Epithelial cell of esophagus (primary cell): ENCODE measurements around the gene CACNA2D4.
A peak's percentile ranks its signal among the peaks of the same experiment; 100 is the strongest.

ENCODE experiments used
- DNase-seq: peaks from one replicate; pipeline ENCODE4 v3.0.0; 2010; ENCODE audit warnings: low read depth
- H3K4me3 ChIP-seq: 2 replicates; pipeline ENCODE4 v1.5.1; 2011; ENCODE audit warnings: mild to moderate bottlenecking, low read length, control low read depth
- TF ChIP-seq, protein P1 (sequence below): IDR thresholded peaks from 2 replicates; pipeline ENCODE4 v1.5.1; 2011; ENCODE audit warnings: low read depth, mild to moderate bottlenecking, low read length, control low read depth, inconsistent platforms; ENCODE audit not compliant: insufficient read depth; ENCODE audit errors: missing control alignments

The CACNA2D4 gene

DNA sequence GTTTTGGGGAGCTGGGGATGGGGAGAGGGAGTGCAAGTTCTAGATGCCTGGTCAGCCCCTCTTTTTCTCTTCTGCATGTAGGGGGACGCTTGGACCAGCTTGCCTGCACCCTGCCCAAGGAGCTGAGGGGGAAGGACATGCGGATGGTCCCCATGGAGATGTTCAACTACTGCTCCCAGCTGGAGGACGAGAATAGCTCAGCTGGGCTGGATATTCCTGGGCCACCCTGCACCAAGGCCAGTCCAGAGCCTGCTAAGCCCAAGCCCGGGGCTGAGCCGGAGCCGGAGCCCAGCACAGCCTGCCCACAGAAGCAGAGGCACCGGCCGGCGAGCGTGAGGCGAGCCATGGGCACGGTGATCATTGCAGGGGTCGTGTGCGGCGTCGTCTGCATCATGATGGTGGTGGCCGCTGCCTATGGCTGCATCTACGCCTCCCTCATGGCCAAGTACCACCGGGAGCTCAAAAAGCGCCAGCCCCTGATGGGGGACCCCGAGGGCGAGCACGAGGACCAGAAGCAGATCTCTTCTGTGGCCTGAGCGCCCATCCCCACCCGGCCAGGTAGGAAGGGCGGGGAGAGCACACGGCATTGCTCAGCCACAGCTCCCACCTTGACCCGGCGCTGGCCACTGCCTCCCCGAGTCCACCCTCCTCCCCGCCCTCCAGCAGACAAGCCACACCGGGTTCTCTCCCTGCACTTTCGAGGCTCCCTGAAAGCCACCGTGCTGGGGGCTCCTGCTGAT, 84.1 kb downstream of the CACNA2D4 start:
- H3K4me3 ChIP-seq, result no peak overlapping the region
- no peak for DNase-seq
- TF ChIP-seq, protein P1, sequence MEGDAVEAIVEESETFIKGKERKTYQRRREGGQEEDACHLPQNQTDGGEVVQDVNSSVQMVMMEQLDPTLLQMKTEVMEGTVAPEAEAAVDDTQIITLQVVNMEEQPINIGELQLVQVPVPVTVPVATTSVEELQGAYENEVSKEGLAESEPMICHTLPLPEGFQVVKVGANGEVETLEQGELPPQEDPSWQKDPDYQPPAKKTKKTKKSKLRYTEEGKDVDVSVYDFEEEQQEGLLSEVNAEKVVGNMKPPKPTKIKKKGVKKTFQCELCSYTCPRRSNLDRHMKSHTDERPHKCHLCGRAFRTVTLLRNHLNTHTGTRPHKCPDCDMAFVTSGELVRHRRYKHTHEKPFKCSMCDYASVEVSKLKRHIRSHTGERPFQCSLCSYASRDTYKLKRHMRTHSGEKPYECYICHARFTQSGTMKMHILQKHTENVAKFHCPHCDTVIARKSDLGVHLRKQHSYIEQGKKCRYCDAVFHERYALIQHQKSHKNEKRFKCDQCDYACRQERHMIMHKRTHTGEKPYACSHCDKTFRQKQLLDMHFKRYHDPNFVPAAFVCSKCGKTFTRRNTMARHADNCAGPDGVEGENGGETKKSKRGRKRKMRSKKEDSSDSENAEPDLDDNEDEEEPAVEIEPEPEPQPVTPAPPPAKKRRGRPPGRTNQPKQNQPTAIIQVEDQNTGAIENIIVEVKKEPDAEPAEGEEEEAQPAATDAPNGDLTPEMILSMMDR, result no peak

DNA sequence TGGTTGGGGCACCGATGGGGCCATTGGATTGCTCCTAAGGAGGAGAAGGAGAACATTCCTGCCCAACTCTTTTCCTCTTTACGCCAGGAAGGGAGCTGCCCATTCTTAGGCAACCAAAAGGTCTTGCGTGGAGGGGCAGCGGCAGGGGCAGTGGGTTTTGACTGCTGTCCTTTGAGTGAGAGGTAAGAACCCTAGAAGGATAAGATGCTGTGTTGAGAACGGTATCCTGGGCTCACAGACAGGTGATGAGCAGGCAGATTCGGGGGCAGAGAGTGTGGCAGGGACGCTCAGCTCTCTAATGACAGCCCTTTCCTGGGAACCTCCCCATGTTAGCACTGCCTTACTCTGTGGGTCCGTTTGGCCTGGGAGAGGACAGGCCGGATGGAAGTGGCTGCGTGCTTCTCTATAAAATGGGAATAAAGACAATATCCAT, 84.8 kb downstream of the CACNA2D4 start:
- no peak overlapping the region for H3K4me3 ChIP-seq
- DNase-seq, result no peak
- TF ChIP-seq, protein P1, result no peak

DNA sequence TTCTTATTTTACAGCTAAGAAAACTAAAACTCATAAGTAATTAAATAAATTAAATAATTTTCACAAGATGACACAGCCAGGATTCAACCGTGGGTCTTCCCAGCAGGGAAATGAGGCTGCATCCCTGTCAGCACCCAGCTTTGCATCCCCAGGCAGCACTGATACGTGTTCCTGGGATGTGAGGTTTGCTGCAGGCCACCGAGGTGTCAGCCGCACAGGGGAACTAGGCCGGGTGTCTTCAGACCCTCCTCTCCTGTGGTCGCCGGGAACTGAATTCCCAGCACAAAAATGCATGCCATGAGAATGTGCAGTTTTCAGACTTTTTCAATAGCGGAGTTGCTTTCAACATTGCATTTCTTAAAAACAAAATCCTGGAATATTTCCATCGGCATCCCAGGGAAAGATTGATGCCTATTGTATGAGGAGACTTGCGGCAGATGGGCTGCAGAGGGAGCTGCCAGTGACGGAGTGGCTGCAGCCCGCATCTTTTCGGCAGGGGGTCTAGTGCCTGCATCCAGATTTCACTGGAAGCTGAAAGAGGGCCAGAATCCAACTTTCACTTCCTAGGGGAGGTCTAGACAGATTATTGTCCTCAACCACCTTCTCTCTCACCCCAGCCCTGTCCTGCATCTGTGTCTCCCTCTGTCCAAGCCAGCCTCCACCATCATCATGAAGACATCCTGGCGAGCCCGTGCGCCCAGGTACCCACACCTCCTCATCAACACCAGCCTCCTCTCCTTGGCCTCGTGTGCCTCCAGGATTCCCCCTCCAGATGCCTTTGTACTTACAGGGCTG, 85.5 kb downstream of the CACNA2D4 start:
- no peak for DNase-seq
- TF ChIP-seq, protein P1, result no peak
- no peak overlapping the region for H3K4me3 ChIP-seq

DNA sequence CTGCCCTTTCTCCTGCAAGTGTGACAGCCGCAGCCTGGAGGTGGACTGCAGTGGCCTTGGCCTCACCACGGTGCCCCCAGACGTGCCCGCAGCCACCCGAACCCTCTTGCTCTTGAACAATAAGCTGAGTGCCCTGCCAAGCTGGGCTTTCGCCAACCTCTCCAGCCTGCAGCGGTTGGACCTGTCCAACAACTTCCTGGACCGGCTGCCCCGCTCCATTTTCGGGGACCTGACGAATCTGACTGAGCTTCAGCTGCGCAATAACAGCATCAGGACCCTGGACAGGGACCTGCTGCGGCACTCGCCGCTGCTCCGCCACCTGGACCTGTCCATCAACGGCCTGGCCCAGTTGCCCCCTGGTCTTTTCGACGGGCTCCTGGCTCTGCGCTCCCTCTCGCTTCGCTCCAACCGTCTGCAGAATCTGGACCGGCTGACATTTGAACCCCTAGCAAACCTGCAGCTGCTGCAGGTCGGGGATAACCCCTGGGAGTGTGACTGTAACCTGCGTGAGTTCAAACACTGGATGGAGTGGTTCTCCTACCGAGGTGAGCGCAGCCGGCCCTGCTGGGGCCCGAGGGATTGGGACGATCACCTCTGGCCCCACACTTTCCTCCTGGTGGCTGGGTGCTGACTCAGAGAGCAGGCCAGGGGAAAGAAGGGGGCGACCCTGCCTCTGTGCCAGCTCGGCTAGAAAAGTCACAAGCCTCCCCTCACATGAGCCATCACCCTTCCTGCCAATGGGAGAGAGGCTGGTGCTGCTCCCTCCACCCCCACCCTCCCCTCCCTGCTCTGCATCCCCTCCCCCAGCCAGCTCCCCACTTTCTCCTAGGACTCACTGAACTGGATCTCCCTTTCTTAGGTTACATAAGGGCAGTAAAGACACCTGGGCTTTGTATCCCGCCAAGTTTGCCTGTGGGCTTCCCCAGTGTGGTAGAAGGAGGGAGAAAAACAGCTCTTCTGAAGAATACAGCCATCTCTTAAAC, 87.2 kb downstream of the CACNA2D4 start:
- peak; percentile 75 for DNase-seq
- TF ChIP-seq, protein P1, result no peak
- no peak overlapping the region for H3K4me3 ChIP-seq

DNA sequence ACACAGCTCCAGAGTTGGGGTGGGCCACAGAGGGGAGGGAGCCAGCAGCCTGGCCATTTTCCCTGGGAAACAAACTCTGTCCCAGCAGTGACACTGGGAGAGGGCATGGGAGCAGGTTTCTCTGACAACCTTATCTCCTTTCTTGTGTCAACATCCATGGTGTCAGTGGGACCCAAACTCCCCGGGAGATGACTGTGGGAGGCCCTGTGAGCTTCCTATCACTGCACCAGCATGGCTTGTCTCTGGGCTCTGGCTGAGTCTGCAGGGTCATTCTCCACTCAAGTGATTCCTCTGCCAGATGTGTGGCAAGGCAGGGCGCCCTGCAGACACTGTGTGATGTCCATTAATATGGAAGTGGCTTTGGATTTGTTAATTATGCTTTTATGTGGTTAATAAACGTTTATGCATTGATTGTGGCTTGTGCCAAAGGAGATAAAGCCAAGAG, 88.0 kb downstream of the CACNA2D4 start:
- TF ChIP-seq, protein P1, result no peak
- no peak for DNase-seq
- H3K4me3 ChIP-seq, result no peak overlapping the region

DNA sequence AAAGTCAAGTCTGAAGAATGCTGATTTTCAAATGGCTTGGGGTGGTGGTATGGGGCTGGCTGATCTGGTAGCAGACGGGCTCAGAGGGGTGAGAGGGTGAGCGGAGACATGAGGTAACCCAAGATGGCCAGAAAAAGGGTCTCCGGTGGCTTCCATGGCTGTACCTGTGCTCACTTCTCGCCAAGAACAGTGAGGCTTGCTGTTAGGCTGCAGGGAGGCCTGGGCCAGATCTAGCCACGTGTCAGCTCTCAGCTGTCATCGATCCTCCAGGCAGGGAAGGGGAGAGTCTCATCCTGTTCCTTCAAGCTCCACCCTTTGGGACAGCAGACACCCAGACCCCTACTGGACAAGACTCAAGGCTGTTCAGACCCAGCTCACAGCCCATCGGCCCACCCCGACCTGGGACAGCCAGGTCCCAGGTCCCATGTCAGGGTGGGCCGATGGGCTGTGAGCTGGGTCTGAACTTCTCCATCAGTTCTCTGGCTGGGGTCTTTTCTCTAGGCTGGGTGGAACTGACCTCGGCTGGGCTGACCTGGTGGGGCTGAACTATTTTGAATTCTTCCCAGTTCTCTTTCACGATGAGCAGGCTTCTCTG, 89.0 kb downstream of the CACNA2D4 start:
- TF ChIP-seq, protein P1, result no peak

More for the DNA sequence above, 89.0 kb downstream of the CACNA2D4 start:
- H3K4me3 ChIP-seq, result no peak overlapping the region
- no peak for DNase-seq
